CD4-positive, alpha-beta T cell treated with Interleukin-6 at 100 ng/mL for 8 hours (primary cell): ENCODE data around the gene ZBED4.
A peak's percentile ranks its signal among the peaks of the same experiment; 100 is the strongest.
"Not testable (repeated sequence)": the region's sequence is repeated elsewhere in the genome, so short reads cannot be mapped to it uniquely, and the experiment has no call there.

Experiments used
- DNase-seq: peaks from one replicate; pipeline ENCODE4 v3.0.0-alpha.2; 2020; ENCODE audit warnings: mixed read lengths, low spot score

Gene ZBED4, protein sequence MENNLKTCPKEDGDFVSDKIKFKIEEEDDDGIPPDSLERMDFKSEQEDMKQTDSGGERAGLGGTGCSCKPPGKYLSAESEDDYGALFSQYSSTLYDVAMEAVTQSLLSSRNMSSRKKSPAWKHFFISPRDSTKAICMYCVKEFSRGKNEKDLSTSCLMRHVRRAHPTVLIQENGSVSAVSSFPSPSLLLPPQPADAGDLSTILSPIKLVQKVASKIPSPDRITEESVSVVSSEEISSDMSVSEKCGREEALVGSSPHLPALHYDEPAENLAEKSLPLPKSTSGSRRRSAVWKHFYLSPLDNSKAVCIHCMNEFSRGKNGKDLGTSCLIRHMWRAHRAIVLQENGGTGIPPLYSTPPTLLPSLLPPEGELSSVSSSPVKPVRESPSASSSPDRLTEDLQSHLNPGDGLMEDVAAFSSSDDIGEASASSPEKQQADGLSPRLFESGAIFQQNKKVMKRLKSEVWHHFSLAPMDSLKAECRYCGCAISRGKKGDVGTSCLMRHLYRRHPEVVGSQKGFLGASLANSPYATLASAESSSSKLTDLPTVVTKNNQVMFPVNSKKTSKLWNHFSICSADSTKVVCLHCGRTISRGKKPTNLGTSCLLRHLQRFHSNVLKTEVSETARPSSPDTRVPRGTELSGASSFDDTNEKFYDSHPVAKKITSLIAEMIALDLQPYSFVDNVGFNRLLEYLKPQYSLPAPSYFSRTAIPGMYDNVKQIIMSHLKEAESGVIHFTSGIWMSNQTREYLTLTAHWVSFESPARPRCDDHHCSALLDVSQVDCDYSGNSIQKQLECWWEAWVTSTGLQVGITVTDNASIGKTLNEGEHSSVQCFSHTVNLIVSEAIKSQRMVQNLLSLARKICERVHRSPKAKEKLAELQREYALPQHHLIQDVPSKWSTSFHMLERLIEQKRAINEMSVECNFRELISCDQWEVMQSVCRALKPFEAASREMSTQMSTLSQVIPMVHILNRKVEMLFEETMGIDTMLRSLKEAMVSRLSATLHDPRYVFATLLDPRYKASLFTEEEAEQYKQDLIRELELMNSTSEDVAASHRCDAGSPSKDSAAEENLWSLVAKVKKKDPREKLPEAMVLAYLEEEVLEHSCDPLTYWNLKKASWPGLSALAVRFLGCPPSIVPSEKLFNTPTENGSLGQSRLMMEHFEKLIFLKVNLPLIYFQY

GRCh38 chr22:49852898-49853894, at the start of gene ZBED4:
Gene ZBED4 (plus strand): TSS chr22:49853844. CDS start chr22:49883663, 29,819 bp downstream.
- DNase-seq, result peak; percentile 98

- DNase-seq, result no peak
These were observed 46.5 kb upstream of the ZBED4 start for GRCh38 chr22:49807129-49807528.

- peak; percentile 65 for DNase-seq
These were observed 45.6 kb upstream of the ZBED4 start for GRCh38 chr22:49807780-49808708.

DNA sequence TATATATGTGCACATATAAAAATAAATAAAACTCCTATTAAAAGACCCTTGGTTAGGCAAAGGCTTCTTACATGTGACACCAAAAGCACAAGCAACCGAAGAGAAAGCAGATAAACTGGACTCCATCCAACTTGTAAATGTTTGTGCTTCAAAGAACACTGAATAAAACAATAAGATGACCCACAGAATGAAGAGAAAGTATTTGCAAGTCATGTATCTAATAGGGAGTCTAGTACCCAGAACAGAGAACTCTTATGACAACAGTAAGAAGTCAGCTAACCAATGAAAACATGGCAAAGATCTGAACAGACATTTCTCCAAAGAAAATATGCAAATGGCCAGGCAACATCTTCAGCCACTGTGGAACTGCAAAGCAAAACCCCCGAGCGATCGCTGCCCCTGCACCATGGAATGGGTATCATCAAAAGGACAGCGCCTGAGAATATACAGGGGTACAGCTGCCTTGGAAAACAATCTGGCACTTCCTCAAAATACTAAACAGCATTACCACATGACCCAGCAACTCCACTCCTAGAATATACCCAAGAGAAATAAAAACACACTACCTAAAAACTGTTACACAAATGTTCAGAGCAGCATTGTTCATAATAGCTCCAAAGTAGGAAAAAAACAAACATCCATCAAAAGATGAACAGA, 43.2 kb upstream of the ZBED4 start:
- DNase-seq, result no peak

DNA sequence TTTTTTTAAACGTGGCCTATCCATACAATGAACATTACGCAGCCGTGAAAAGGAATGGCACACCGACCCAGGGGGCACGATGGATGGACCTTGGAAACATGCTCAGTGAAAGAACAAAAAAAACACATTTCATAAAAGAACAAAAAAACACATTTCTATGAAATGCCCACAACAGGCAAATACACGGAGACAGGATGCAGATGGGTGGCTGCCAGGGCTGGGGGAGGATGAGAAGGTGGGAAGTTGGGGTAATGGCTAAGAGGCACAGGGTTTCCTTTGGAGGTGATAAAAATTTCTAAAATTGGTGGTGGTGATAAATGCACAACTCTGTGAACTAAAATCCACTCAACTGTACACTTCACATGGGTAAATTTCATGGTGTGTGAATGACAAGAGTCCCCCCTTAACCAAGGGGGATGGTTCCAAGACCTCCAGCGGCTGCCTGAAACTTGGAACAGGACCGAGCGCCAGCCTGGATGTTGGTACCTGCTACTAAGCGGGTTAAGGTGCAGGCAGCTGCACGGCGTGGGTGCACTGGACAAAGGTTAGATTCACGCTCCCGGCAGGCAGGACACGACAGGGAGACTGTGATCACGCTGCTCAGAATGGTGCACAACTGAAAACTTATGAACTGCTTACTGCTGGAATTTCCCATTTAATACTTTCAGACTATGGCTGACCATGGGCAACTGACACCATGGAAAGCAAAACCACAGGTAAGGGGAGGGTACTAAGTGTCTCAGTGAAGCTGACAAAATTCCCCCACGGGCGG, 42.4 kb upstream of the ZBED4 start:
- no peak for DNase-seq

GRCh38 chr22:49812838-49813237, 40.8 kb upstream of the ZBED4 start:
- DNase-seq, result no peak

DNA sequence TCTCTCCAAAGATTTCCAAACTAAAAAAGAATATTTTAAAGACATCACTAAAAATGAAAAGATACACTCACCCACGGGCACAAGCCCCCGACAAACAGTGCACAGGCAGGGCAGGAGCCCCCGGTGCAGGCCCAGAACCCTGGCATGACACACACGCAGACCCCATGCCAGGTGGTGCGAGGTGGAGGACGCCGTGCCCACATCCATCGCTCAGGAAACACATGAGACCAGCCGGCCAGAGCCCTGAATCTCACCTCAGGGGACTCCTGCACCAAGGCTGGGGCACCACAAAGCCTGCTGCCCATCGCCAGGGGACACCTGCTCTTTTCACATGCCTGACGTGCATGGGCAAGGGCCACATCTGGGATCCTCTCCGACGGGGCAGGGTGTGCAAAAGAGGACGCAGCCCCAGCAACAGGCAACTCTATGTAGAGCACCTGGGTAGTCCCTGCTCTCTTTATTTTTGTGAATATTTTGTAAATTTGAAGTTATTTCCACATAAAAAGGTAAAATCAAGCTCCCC, 39.4 kb upstream of the ZBED4 start:
- no peak for DNase-seq

- no peak for DNase-seq
These were observed 38.8 kb upstream of the ZBED4 start for GRCh38 chr22:49814856-49815255.

- no peak for DNase-seq
These were observed 38.0 kb upstream of the ZBED4 start for GRCh38 chr22:49815641-49816091.

DNA sequence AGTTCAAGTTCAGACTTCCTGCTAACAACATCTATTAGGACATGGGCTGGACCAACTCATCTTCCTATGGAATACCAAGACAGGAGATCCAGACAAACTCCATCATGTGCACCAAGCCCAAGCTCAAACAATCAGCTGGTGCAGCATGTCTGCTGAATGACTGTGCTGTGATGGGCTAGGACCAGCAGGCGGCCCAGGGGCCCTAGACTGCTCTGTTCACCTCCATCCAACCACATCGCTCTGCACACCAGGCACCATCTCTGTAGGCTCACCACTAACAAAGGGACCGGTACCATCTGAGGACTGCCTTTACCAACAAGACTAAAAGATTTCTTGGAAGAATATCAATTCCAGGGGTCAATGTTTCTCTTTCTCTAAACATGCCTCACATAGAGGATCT, 36.3 kb upstream of the ZBED4 start:
- DNase-seq, result no peak

DNA sequence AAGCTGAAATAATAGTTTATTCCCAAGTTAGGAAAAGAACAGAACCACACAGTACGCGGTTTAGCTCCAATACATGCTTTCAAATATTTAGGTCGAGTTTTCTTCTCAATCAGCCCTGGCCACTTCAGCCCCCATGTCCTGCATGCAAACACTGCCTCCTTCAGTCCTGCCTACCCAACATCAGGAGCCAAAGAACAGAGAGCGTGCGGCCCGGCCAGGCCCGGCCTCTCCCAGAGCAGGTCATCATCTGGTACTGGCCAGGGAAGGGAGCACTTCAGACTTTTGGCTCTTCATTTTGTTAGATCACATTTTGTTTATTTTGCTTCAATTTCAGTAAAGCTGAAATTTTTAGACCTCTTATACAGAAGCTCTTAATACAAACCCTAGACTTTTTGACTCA, 32.7 kb upstream of the ZBED4 start:
- no peak for DNase-seq

DNA sequence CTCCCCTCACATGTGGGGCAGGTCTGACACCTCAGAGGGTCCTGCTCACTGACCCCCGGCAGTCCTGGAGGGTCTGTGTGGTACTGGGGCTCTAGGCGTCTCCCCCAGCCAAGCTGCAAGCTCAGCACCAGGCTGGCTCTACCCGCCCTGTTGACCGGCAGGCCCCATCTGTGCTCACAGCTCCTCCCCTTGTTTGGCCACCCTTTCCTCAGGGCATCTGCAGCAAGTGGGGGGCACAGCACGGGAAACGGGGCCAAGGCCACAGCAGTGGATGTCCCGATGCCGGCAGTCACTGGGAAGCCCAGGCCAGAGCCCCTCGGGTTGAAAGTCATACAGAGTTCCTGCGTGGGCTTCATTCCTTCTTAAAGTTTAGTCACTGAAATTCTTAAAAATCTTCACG, 31.9 kb upstream of the ZBED4 start:
- not testable (repeated sequence) for DNase-seq

DNA sequence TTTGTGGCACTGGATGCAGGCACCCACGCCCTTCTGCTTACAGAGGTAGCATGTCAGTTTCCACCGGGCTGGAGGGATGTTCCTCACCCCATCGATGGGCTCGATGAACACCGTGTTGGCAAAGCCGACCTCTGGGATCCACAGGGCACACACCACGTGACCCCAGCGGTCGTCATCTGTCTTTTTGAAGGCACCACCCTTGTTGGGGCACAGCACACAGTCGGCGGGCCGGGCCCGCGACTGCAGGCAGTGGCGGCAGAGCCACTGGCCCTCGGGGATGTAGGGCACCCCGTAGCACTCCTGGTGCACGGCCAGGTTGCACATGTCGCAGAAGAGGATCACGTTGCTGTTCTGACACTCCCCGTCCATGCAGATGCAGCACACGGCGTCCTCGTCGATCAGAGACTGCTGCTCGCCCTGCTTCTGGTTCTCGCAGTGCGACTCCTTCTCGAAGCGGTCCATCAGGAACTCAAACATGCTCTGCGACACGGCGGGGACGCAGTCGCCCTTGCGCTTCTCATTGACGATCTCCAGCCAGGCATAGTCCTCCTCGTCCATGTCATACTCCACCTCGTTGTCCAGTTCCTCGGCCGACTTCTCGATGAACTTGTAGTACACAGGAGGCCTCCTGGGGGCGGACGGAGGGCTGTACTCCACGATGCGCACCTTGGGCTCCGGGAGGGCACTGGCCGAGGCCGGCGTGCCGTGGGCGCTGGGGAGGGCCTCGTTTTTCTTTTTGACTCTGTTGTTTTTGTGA, 30.2 kb upstream of the ZBED4 start:
- no peak for DNase-seq

DNA sequence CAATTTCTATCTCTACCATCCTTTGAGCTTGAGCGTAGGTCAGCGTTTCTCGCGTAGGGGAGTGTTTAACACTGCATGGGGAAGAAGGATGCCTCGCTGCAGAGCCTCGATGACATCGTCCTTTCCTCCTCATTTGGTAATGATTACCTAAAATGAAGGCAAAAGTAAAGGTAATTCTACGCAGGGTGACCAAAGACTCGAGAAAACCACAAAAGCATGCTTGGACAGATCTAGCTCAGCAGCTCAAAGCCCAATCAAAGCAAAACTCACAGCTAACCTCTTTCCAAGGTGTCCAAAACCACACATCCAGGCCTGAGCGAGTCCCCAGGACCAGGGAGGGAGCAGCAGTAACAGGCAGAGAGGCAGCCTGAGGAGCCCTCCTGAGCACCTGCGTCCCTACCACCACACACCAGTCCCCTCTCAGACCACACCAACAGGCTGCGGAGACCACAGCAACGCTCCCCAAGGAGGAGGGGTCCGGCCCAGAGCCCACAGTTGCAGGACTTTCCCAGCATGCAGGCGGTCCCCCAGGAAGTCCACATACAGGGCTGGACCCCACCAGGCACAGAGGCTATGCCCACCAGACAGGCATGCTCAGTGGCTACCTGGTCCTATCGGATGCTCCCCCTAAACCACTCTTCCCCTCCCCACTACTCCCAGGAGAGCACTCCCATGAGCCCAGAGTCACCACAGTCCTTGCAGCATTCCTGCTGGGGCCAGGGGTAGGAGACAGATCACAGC, 29.3 kb upstream of the ZBED4 start:
- no peak for DNase-seq

DNA sequence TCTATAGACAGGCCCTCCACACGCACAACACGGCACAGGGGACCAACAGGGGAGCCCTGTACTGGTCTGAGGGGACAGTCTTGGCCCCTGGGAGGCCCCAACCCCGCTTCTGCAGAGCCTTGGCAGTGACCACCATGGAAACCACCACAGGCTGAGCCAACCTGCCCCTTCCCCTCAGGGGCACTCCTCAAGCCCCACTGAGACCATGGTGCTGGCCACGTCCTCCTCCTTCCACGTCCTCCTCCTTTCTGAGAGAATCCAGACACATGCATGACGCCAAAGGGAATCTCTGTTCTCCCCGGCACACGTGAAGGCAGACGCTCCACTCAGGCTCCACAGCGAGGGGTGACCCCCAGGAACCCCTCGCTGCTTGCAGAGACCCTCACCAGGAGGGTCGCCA, 28.7 kb upstream of the ZBED4 start:
- DNase-seq, result no peak

GRCh38 chr22:49825436-49825835, 28.2 kb upstream of the ZBED4 start:
- DNase-seq, result no peak
